AG04449 (cell line): ENCODE results near the gene PDRG1.

Experiments
- CTCF ChIA-PET: fragments of 350-600 bp; formaldehyde crosslinking; extraction: SDS; loops from one replicate; lab custom pipeline; 2021; ENCODE audit warnings: antibody characterized with exemption; lab: Yijun Ruan, JAX
- POLR2A ChIA-PET: fragments of 400-600, 350-600 bp; formaldehyde crosslinking; extraction: SDS; loops from one replicate; lab custom pipeline; 2020; ENCODE audit warnings: antibody characterized with exemption, inconsistent platforms; lab: Yijun Ruan, JAX
- DNase-seq: peaks from one replicate; pipeline ENCODE4 v3.0.0-alpha.2; 2010; ENCODE audit warnings: low read depth, low spot score
- H3K4me3 ChIP-seq: 2 replicates; pipeline ENCODE4 v1.5.1; 2011; ENCODE audit warnings: low read depth, mild to moderate bottlenecking, control low read depth, low read length
- TF ChIP-seq, protein P1 (sequence below): IDR thresholded peaks from one replicate; pipeline ENCODE4 v1.5.1; 2011; ENCODE audit warnings: mild to moderate bottlenecking, moderate library complexity, low read length, control low read depth, inconsistent platforms; ENCODE audit not compliant: insufficient read depth; ENCODE audit errors: missing control alignments

Gene PDRG1

DNA sequence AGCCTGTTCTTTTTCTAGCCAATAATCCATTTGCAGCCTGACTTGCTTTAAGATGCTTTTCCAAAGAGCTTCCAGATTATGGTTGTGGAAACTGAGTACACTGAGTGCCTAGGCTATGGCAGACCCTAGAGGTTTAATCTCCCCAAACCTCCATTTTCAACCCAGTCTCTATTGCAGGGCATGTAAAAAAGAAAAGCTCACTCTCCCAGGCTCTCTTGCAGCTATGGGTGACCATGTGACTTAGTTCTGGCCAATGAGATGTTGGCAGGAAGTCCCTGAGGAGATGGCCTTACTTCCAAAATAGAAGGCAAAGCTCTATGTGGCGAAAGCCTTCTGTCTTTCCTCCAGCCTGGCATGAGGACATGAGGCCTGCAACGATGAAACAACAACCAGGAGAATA is 3.8 kb downstream of the PDRG1 start:
- no peak overlapping the region for H3K4me3 ChIP-seq
- ChIA-PET POLR2A (no interaction called here), CTCF (interaction anchor here (6.4 kb wide), 1 partner anchor 124 kb away, joined by 80 read pairs; no protein-coding TSS in a partner anchor)
- TF ChIP-seq, protein P1, sequence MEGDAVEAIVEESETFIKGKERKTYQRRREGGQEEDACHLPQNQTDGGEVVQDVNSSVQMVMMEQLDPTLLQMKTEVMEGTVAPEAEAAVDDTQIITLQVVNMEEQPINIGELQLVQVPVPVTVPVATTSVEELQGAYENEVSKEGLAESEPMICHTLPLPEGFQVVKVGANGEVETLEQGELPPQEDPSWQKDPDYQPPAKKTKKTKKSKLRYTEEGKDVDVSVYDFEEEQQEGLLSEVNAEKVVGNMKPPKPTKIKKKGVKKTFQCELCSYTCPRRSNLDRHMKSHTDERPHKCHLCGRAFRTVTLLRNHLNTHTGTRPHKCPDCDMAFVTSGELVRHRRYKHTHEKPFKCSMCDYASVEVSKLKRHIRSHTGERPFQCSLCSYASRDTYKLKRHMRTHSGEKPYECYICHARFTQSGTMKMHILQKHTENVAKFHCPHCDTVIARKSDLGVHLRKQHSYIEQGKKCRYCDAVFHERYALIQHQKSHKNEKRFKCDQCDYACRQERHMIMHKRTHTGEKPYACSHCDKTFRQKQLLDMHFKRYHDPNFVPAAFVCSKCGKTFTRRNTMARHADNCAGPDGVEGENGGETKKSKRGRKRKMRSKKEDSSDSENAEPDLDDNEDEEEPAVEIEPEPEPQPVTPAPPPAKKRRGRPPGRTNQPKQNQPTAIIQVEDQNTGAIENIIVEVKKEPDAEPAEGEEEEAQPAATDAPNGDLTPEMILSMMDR, result no peak
- no peak for DNase-seq

DNA sequence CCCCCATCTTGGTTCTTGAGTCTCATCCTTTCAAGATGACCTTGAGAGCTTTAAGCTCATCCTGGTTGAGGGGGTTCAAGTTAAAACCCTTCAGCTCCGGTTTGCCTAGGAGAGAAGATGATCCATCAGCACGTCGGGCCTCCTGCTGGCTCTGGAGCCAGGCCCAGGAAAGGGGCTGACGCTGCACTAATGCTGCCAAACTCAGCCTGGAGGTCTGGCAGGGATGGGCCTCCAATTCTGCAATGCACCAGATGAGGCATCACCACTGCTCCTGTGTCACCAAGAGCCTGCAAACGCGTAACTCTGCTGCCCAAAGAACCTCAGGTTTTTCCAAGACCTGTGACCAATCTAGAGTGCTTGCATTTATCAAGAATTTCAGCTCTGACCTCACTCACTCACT is 6.1 kb downstream of the PDRG1 start:
- ChIA-PET CTCF (interaction anchor here (1.6 kb wide), 1 partner anchor 123 kb away, joined by 5 read pairs; no protein-coding TSS in a partner anchor), POLR2A (no interaction called here)
- TF ChIP-seq, protein P1, result no peak
- no peak for DNase-seq
- H3K4me3 ChIP-seq, result no peak overlapping the region

DNA sequence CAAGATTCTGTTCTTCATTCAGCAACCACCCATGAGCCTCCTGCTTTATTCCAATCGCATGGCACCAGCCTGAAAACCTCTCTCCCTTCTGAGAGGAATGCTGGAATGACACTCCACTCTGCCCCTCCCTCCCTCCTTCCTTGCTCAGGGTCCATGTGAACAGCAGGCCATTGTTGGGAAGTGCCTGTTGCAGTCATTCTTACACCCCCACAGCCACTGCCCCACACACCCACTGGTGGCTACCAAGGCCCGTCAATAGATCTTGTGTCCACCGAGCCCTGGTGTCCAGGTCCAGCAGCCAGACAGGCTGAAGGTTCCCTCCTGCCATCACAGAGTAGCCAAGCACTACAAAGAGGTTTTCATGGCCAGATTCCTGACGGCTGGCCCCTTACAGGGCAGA is 6.5 kb downstream of the PDRG1 start:
- TF ChIP-seq, protein P1, result no peak
- ChIA-PET POLR2A (no interaction called here), CTCF (interaction anchor here (1.6 kb wide), 1 partner anchor 122 kb away, joined by 5 read pairs; no protein-coding TSS in a partner anchor)
- no peak for DNase-seq
- H3K4me3 ChIP-seq, result no peak overlapping the region

DNA sequence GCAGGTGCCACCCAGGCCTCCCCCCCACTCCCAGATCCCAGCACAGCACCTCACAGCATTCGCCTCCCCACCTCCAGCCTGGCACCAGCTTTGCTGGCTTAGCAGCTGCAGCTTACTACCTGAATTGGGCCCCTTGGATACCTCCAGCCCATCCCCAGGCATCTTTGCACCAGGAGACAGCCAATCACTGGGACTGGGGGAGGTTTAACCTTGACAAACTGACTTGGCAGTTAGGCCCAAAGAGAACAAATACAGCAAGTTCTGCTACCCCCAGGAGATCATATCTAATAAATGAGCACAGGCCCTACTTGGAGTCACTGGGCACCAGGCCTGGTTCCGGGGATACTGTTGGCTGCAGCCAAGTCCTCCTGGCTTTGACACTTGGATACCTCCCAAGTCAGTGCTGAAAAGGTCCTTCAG is 8.8 kb downstream of the PDRG1 start:
- ChIA-PET CTCF (interaction anchor here (1.0 to 3.6 kb wide), 3 partner anchors 10 to 90 kb away, joined by 3 to 27 read pairs (median 8); partner anchors contain the start of gene PDRG1), POLR2A (no interaction called here)
- H3K4me3 ChIP-seq, result no peak overlapping the region
- no peak for DNase-seq
- TF ChIP-seq, protein P1, result no peak

DNA sequence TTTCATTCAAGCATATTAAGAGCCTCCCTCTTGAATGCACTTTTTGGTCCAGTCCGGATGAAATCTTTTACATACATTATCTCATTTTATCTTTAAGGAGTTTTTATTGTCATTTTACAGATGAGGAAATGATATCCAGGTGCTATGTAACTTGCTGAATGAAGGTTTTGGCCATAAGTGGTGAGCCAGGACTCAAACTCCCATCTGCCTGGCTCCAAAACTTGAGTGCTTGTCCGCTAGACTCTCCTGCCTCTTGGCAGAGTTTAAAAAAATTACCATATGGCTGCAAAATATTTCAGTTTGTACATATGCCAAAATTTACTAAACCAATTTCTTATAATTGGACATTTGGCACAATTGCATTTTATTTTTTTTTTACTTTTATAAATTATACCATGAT is 12.2 kb downstream of the PDRG1 start:
- ChIA-PET POLR2A (no interaction called here), CTCF (interaction anchor here (1.4 kb wide), 1 partner anchor 12 kb away, joined by 14 read pairs; the partner anchor contains the start of gene PDRG1)
- H3K4me3 ChIP-seq, result no peak overlapping the region
- no peak for DNase-seq
- TF ChIP-seq, protein P1, result no peak

DNA sequence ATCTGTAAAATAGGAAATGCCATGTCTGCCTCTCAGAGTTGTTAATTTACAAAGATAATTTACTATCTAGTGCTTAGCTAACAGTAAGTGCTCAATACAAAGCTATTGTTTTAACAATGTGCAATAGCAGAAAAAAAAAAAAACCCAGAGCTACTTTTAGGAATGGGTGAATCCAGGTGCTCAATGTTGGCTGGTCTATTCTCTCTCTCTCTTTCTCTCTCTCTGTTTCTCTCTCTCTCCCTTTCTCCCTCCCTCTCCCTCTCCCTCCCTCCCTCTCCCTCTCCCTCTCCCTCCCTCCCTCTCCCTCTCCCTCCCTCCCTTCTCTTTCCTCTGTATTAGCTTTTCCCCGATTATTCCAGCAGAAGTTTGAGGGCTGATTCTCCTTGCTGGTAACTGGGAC is 14.0 kb downstream of the PDRG1 start:
- ChIA-PET POLR2A (no interaction called here), CTCF (interaction anchor here (0.8 to 3.5 kb wide), 4 partner anchors 9 to 115 kb away, joined by 3 to 21 read pairs (median 4); partner anchors contain the start of gene PDRG1)
- TF ChIP-seq, protein P1, result no peak
- H3K4me3 ChIP-seq, result no peak overlapping the region
- no peak for DNase-seq
